ENCODE data around the gene CLMN. TPM values are rescaled to one million over a fixed set of nuclear protein-coding genes. Genes with fewer than 3 reads are reported as not detected.

CLMN gene
- total RNA-seq, 2 experiments from 2014 or later, result 1.6 TPM

GRCh38 chr14:95295600-95296376 lies 23.9 kb downstream of the CLMN start:
- Mint-ChIP-seq H3K27me3 (ENCODE audit: low read depth) (peaks cover 17% of the 10 kb centered on the region), H3K27ac (no peak overlapping the region), H3K4me3 (no peak overlapping the region), H3K36me3 (ENCODE audit: low read depth) (no peaks in the 10 kb centered on the region), H3K4me1 (ENCODE audit: low read depth) (peaks cover 8% of the 10 kb centered on the region), H3K9me3 (ENCODE audit: insufficient read depth) (no peaks in the 10 kb centered on the region)
- DNase-seq (no peak), ATAC-seq (no peak)
- POLR2A ChIA-PET, result no interaction called here
- CTCF ChIA-PET, result no interaction called here

- CTCF ChIA-PET, result no interaction called here
- H3K36me3 Mint-ChIP-seq (ENCODE audit: low read depth), result no peaks in the 10 kb centered on the region
- no peak overlapping the region for H3K27ac Mint-ChIP-seq
- H3K4me1 Mint-ChIP-seq (ENCODE audit: low read depth), result peaks cover 5% of the 10 kb centered on the region
- POLR2A ChIA-PET, result no interaction called here
- peaks cover 17% of the 10 kb centered on the region for H3K27me3 Mint-ChIP-seq (ENCODE audit: low read depth)
- ATAC-seq (no peak), DNase-seq (no peak)
- no peak overlapping the region for H3K4me3 Mint-ChIP-seq
- no peaks in the 10 kb centered on the region for H3K9me3 Mint-ChIP-seq (ENCODE audit: insufficient read depth)
Observed at GRCh38 chr14:95294834-95295599, 24.7 kb downstream of the CLMN start.

GRCh38 chr14:95294320-95294719 lies 25.4 kb downstream of the CLMN start:
- Mint-ChIP-seq H3K27ac (no peak overlapping the region), H3K27me3 (ENCODE audit: low read depth) (peaks cover 17% of the 10 kb centered on the region), H3K4me1 (ENCODE audit: low read depth) (peaks cover 4% of the 10 kb centered on the region), H3K4me3 (no peak overlapping the region), H3K9me3 (ENCODE audit: insufficient read depth) (no peaks in the 10 kb centered on the region), H3K36me3 (ENCODE audit: low read depth) (no peaks in the 10 kb centered on the region)
- ATAC-seq (no peak), DNase-seq (no peak)
- ChIA-PET CTCF (no interaction called here), POLR2A (no interaction called here)

- H3K36me3 Mint-ChIP-seq (ENCODE audit: low read depth), result no peaks in the 10 kb centered on the region
- no peak overlapping the region for H3K27ac Mint-ChIP-seq
- DNase-seq (no peak), ATAC-seq (no peak)
- peaks cover 4% of the 10 kb centered on the region for H3K4me1 Mint-ChIP-seq (ENCODE audit: low read depth)
- H3K27me3 Mint-ChIP-seq (ENCODE audit: low read depth), result peaks cover 22% of the 10 kb centered on the region
- POLR2A ChIA-PET, result no interaction called here
- H3K9me3 Mint-ChIP-seq (ENCODE audit: insufficient read depth), result no peaks in the 10 kb centered on the region
- CTCF ChIA-PET, result no interaction called here
- H3K4me3 Mint-ChIP-seq, result no peak overlapping the region
Observed at GRCh38 chr14:95293449-95293848, 26.3 kb downstream of the CLMN start.

GRCh38 chr14:95292660-95293425 lies 26.9 kb downstream of the CLMN start:
- Mint-ChIP-seq H3K27ac (no peak overlapping the region), H3K4me1 (ENCODE audit: low read depth) (peaks cover 4% of the 10 kb centered on the region), H3K4me3 (no peak overlapping the region), H3K27me3 (ENCODE audit: low read depth) (peaks cover 24% of the 10 kb centered on the region), H3K36me3 (ENCODE audit: low read depth) (no peaks in the 10 kb centered on the region), H3K9me3 (ENCODE audit: insufficient read depth) (no peaks in the 10 kb centered on the region)
- ChIA-PET CTCF (no interaction called here), POLR2A (no interaction called here)
- ATAC-seq, result no peak
- DNase-seq, result no peak

GRCh38 chr14:95291859-95292542 lies 27.7 kb downstream of the CLMN start:
- ChIA-PET CTCF (no interaction called here), POLR2A (no interaction called here)
- ATAC-seq (no peak), DNase-seq (no peak)
- no peak overlapping the region for H3K27ac Mint-ChIP-seq
- peaks cover 20% of the 10 kb centered on the region for H3K27me3 Mint-ChIP-seq (ENCODE audit: low read depth)
- H3K36me3 Mint-ChIP-seq (ENCODE audit: low read depth), result no peaks in the 10 kb centered on the region
- no peak overlapping the region for H3K4me3 Mint-ChIP-seq
- H3K4me1 Mint-ChIP-seq (ENCODE audit: low read depth), result peaks cover 4% of the 10 kb centered on the region
- no peaks in the 10 kb centered on the region for H3K9me3 Mint-ChIP-seq (ENCODE audit: insufficient read depth)

- Mint-ChIP-seq H3K36me3 (ENCODE audit: low read depth) (no peaks in the 10 kb centered on the region), H3K4me3 (no peak overlapping the region), H3K27me3 (ENCODE audit: low read depth) (peaks cover 13% of the 10 kb centered on the region), H3K9me3 (ENCODE audit: insufficient read depth) (no peaks in the 10 kb centered on the region), H3K27ac (no peak overlapping the region), H3K4me1 (ENCODE audit: low read depth) (peaks cover 4% of the 10 kb centered on the region)
- POLR2A ChIA-PET, result interaction anchor here (0.6 to 1.0 kb wide), 2 partner anchors 24 to 746 kb away, joined by 3 read pairs; no protein-coding TSS in a partner anchor
- CTCF ChIA-PET, result no interaction called here
- no peak for ATAC-seq
- DNase-seq, result no peak
Observed at GRCh38 chr14:95290871-95291431, 28.8 kb downstream of the CLMN start.

GRCh38 chr14:95290021-95290420 lies 29.7 kb downstream of the CLMN start:
- POLR2A ChIA-PET, result no interaction called here
- no peak for ATAC-seq
- H3K27ac Mint-ChIP-seq, result no peak overlapping the region
- H3K36me3 Mint-ChIP-seq (ENCODE audit: low read depth), result no peaks in the 10 kb centered on the region
- peaks cover 13% of the 10 kb centered on the region for H3K27me3 Mint-ChIP-seq (ENCODE audit: low read depth)
- H3K9me3 Mint-ChIP-seq (ENCODE audit: insufficient read depth), result no peaks in the 10 kb centered on the region
- H3K4me1 Mint-ChIP-seq (ENCODE audit: low read depth), result peaks cover 4% of the 10 kb centered on the region
- H3K4me3 Mint-ChIP-seq, result no peak overlapping the region
- DNase-seq, result no peak
- CTCF ChIA-PET, result no interaction called here

- ChIA-PET POLR2A (no interaction called here), CTCF (no interaction called here)
- no peak overlapping the region for H3K4me3 Mint-ChIP-seq
- DNase-seq, result no peak
- peaks cover 13% of the 10 kb centered on the region for H3K27me3 Mint-ChIP-seq (ENCODE audit: low read depth)
- H3K4me1 Mint-ChIP-seq (ENCODE audit: low read depth), result peaks cover 4% of the 10 kb centered on the region
- H3K36me3 Mint-ChIP-seq (ENCODE audit: low read depth), result no peaks in the 10 kb centered on the region
- no peak for ATAC-seq
- H3K9me3 Mint-ChIP-seq (ENCODE audit: insufficient read depth), result no peaks in the 10 kb centered on the region
- H3K27ac Mint-ChIP-seq, result no peak overlapping the region
Observed at GRCh38 chr14:95289323-95290010, 30.2 kb downstream of the CLMN start.

- POLR2A ChIA-PET, result no interaction called here
- Mint-ChIP-seq H3K4me1 (ENCODE audit: low read depth) (peaks cover 4% of the 10 kb centered on the region), H3K9me3 (ENCODE audit: insufficient read depth) (no peaks in the 10 kb centered on the region), H3K27me3 (ENCODE audit: low read depth) (peaks cover 13% of the 10 kb centered on the region), H3K4me3 (no peak overlapping the region), H3K36me3 (ENCODE audit: low read depth) (no peaks in the 10 kb centered on the region), H3K27ac (no peak overlapping the region)
- ATAC-seq, result no peak
- CTCF ChIA-PET, result no interaction called here
- no peak for DNase-seq
Observed at GRCh38 chr14:95288672-95289322, 30.9 kb downstream of the CLMN start.

Data from activated CD8-positive, alpha-beta T cell treated with anti-CD3 and anti-CD28 coated beads, Interleukin-2, amount 10 ng/mL, durations not matched to agents 7 days and 5 days (primary cell).